GM12892 (cell line): ENCODE measurements around the gene CCDC175.

Experiments used
- DNase-seq: peaks from one replicate; pipeline ENCODE4 v3.0.0; 2011; ENCODE audit not compliant: insufficient read length
- FAIRE-seq: peaks from 2 replicates; lab custom pipeline; 2011; peaks lifted over from hg19 to GRCh38; lab: Jason Lieb, UNC
- POLR2A ChIP-seq: IDR thresholded peaks from 2 replicates; pipeline ENCODE4 v1.6.1; 2011; ENCODE audit warnings: low read depth, low read length, control low read depth
- POLR2AphosphoS5 ChIP-seq: IDR thresholded peaks from 2 replicates; pipeline ENCODE4 v1.6.1; 2011; ENCODE audit warnings: low read depth, low read length, control low read depth
- TAF1 ChIP-seq: IDR thresholded peaks from 2 replicates; pipeline ENCODE4 v1.6.1; 2011; ENCODE audit warnings: low read depth, mild to moderate bottlenecking, control low read depth, low read length, borderline replicate concordance

Gene CCDC175

GRCh38 chr14:59478540-59478939 lies 98.1 kb downstream of the CCDC175 start:
- TF ChIP-seq POLR2AphosphoS5 (no peak), POLR2A (no peak), TAF1 (no peak)
- DNase-seq (no peak), FAIRE-seq (no peak)

GRCh38 chr14:59475709-59476108 lies 100.9 kb downstream of the CCDC175 start:
- peak; percentile 27 for FAIRE-seq
- TF ChIP-seq POLR2AphosphoS5 (no peak), POLR2A (no peak), TAF1 (no peak)
- DNase-seq: no peak

- no peak for DNase-seq
- no peak for FAIRE-seq
- TF ChIP-seq POLR2A (no peak), TAF1 (no peak), POLR2AphosphoS5 (no peak)
Observed at GRCh38 chr14:59474172-59474571, 102.4 kb downstream of the CCDC175 start.

GRCh38 chr14:59465316-59466135 lies 111.1 kb downstream of the CCDC175 start, which contains the start of gene GPR135:
Gene GPR135, minus strand, starts transcription at chr14:59465380. Its CDS starts 154 bp downstream, at chr14:59465226.
- no peak for FAIRE-seq
- no peak for DNase-seq
- TF ChIP-seq POLR2A: no peak
- no peak for TF ChIP-seq POLR2AphosphoS5
- no peak for TF ChIP-seq TAF1

GRCh38 chr14:59464486-59465315 lies 111.9 kb downstream of the CCDC175 start:
- DNase-seq: peak; percentile 62
- FAIRE-seq: peak; percentile 50

GRCh38 chr14:59463787-59464485 lies 112.7 kb downstream of the CCDC175 start:
- FAIRE-seq (peak; percentile 70), DNase-seq (no peak)
- TF ChIP-seq TAF1: no peak
- no peak for TF ChIP-seq POLR2AphosphoS5

More at GRCh38 chr14:59464486-59465315, 111.9 kb downstream of the CCDC175 start:
- TF ChIP-seq POLR2A (no peak), TAF1 (no peak), POLR2AphosphoS5 (no peak)

GRCh38 chr14:59461891-59462290 lies 114.7 kb downstream of the CCDC175 start:
- DNase-seq (no peak), FAIRE-seq (no peak)
- TF ChIP-seq POLR2A: no peak

- FAIRE-seq (no peak), DNase-seq (no peak)
- no peak for TF ChIP-seq POLR2AphosphoS5
- no peak for TF ChIP-seq TAF1
- no peak for TF ChIP-seq POLR2A
Observed at GRCh38 chr14:59460378-59460777, 116.2 kb downstream of the CCDC175 start.

GRCh38 chr14:59458486-59458885 lies 118.1 kb downstream of the CCDC175 start:
- FAIRE-seq (no peak), DNase-seq (no peak)
- TF ChIP-seq POLR2AphosphoS5 (no peak), TAF1 (no peak), POLR2A (no peak)

GRCh38 chr14:59455411-59455810 lies 121.2 kb downstream of the CCDC175 start:
- no peak for DNase-seq
- no peak for FAIRE-seq
- TF ChIP-seq POLR2A: no peak
- no peak for TF ChIP-seq TAF1
- no peak for TF ChIP-seq POLR2AphosphoS5
